SH-SY5Y (cell line): ENCODE measurements around the gene ZKSCAN8.

ENCODE experiments used
- GATA2 ChIP-seq: IDR thresholded peaks from 2 replicates; pipeline ENCODE4 v1.6.1; 2011; ENCODE audit warnings: mild to moderate bottlenecking, low read depth, low read length
- GATA3 ChIP-seq: IDR thresholded peaks from 2 replicates; pipeline ENCODE4 v1.6.1; 2011; ENCODE audit warnings: low read depth, mild to moderate bottlenecking, low read length, moderate library complexity

DNA sequence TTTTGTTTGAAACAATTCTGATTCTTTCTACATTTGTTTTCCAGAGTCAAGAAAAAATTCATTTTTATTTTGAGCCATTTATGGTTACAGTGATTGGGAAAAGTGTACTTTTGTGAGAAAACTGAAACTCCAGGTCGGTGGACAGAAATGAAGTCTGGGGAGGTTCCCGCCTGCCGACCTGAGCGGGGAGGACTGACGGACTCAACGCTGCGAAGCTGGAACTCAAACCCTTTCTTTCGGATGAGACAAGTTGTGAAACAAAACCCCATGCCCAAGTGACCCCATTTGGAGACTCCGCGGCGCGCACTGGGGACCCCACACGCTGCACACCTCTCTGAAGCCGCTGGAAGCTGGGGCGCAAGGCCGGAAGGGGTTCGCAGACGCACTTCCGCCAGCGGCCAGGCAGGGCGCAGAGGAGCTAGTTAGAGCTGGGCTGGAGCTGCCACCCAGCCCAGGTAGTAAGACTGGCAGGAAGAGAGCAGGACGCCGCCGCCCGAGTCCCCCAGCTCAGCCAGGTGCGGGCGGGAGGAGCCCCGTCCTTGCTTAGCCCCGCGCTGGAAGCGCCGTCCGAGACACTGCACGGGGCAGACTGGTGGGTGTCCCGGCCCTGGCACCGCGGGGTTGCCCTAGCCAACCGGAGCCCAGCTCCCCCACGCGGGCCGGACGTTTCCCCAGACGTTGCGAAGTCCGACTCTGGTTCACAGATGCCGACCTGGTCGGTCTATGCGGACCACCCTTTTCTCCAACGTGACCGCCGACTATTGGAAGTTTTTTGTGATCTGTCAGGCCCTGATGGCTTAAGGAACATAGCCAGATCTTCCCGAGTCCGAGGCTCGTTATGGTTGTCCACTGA is 37.1 kb upstream of the ZKSCAN8 start:
- TF ChIP-seq GATA2 (no peak), GATA3 (no peak)
